Activated CD4-positive, alpha-beta T cell treated with anti-CD3 and anti-CD28 coated beads, Interleukin-2, amount 50 U/mL, for 1 hour (primary cell): ENCODE measurements around the gene IL2RA.
"Not testable (repeated sequence)": the region's sequence is repeated elsewhere in the genome, so short reads cannot be mapped to it uniquely, and the experiment has no call there.

Experiments used
- DNase-seq: peaks from one replicate; pipeline ENCODE4 v3.0.0-alpha.2; 2020

The IL2RA gene

DNA sequence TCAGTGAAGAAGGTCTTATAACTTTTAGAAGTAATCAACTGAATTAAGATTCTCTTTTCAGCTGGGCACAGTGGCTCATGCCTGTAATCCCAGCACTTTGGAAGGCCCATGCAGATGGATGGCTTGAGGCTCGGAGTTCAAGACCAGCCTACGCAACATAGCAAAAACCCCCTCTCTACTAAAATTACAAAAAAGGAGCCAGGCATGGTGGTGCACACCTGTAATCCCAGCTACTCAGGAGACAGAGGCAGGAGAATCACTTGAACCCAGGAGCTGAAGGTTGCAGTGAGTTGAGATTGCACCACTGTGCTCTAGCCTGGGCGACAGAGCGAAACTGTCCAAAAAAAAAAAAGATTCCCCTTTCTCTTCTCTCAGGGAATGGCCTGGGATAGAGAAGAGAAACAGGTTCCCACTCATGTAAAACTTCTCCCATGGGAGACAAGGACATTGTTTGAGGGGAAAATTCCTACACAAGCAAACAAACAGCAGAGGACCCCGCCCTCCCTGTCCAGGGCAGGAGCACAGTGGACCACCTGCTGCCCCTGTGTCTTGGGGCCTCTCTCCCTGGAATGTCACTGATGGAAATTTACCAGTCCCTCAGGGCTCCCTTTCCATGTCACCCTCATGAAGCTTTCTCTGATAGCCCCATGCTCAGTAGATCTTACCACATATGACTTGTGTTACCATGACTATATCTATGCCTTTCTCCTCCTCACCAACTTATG lies 5.6 kb downstream of the IL2RA start:
- DNase-seq: no peak

GRCh38 chr10:6055929-6056328 lies 6.2 kb downstream of the IL2RA start:
- no peak for DNase-seq

DNA sequence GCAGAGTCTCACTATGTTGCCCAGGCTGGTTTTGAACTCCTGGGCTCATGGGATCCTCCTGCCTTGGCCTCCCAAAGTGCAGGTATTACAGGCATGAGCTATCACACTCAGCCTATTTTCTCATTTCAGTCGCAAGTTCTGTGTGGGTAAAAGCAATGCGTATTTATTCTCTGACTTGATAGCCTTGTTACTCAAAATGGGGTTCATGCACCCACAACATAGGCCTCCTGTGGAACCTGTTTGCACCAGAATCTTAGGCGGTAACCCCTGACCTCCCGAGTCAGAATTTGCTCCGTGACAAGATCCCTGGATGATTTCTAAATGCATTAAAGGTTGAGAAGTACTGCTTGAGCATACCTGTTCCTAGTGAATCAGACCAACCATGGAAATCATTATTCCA lies 7.3 kb downstream of the IL2RA start:
- DNase-seq: no peak

- no peak for DNase-seq
These were observed 8.1 kb downstream of the IL2RA start for GRCh38 chr10:6053816-6054631.

DNA sequence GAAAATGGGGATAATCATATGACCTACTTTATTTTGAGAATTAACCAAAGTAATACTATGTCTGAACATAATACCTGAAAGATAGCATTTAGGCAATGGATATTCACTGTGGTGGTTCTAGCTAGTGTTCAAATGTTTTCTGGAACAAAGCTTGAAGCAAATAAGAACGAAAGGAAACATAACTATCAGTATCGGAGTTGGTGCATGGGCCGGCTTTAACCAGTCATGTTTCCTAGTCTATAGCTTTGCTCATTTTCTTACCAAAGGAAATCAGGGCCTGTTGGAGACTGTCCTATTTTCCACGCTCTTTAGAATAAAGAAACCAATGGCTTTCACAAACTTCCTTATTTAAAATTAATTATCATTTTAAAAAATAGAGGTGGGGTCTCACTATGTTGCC lies 8.9 kb downstream of the IL2RA start:
- no peak for DNase-seq

DNA sequence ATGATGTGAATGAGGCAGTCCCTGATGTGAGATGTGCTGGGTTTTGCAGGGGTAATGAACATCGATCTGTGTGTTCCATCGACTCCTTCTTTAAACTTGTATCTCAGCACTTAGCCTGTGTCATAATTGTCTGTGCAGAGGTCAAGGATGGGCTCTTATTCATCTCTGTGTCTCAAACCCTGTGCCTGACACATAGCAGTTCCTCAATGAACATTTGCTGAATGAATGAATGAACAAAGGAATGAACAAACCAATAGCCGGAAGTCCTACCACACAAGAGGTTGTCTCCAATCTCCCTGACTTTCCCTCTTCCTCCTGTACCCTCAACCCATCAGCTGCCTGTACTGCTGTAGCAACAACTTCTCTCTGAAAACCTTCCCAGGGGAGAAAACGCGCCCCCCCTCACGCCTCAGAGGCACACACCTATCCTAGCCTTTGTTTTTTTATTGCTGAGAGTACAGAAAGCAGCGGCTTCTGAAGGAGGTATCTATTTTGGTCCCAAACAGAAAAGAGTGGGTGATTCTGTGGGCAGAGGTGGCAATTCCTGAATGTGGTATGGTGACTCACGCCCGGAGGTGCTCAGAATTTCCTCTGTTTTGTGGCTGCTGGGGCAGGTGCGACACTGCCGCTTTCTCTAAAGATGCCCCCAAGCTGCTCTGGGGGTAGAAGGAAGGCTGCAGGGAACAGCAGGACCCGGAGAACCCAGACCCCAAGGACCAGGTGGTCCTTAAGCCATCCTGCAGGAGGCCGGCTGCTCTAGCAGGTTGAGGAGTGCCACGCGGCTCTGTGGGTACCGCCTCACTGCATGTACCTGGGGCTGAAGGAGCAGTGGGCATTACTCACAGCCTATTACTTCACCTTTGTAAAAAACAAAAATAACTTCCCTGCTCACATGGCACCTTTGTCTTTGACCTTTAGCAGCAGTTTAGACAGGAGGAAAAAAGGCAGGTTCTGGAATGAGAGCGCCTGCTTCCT lies 9.6 kb downstream of the IL2RA start:
- peak; percentile 73 for DNase-seq

- DNase-seq: peak; percentile 83
These were observed 11.2 kb downstream of the IL2RA start for GRCh38 chr10:6050801-6051445.

GRCh38 chr10:6049031-6049400 lies 13.2 kb downstream of the IL2RA start:
- no peak for DNase-seq

DNA sequence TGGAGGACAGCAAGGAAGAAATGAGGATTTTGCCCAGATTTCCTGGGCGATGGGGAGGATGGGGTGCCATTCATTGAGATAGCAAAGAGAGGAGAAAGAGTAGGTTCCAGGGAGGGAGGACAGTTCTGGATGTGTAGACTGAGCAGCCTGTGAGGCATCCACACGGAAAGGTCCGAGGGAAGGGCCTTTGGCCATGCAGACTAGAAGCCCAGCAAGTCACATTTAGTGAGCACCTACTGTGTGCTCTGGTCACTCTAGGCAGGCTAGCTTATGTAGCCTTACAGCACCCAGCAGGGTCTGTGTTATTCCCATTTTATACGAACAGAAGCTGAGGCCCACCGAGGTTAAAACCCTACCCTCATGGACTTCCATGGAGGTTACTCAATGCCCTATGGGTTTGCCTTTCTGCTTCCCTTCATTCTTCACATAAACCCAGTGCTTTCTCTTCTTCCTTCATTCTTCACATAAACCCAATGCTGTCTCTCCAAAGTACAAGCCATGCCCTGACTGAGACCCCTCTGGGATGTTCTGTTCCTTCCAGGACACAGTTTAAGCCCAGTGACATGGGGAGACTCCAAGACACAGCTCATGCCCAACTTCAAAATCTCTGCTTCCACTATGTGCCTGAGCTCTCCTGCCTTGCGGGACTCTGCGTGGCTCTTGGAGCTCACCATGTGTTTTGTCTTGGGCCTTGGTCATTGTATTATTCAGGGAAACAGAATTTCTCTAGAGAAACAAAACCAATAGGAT lies 13.7 kb downstream of the IL2RA start:
- DNase-seq: no peak

DNA sequence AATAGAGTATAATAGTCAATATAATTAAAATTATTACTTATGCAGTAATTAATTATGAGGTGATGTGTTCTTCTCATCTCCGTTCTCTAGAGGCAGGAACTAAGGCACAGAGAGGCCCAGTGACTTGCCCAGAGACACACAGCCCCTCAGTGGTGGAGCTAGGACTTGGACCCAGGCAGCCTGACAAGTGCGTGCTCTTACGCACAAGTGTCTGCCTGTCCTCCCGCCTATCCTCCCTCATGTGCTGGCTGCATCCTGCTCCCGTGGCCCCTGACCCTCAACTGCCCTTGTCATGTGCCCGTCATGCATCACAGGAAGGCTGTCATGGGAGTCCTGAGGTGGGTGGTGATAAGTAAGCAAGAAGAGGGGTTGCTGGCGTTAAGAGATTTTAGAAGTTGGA lies 14.3 kb downstream of the IL2RA start:
- no peak for DNase-seq

GRCh38 chr10:6046773-6047611 lies 15.2 kb downstream of the IL2RA start:
- DNase-seq: no peak

DNA sequence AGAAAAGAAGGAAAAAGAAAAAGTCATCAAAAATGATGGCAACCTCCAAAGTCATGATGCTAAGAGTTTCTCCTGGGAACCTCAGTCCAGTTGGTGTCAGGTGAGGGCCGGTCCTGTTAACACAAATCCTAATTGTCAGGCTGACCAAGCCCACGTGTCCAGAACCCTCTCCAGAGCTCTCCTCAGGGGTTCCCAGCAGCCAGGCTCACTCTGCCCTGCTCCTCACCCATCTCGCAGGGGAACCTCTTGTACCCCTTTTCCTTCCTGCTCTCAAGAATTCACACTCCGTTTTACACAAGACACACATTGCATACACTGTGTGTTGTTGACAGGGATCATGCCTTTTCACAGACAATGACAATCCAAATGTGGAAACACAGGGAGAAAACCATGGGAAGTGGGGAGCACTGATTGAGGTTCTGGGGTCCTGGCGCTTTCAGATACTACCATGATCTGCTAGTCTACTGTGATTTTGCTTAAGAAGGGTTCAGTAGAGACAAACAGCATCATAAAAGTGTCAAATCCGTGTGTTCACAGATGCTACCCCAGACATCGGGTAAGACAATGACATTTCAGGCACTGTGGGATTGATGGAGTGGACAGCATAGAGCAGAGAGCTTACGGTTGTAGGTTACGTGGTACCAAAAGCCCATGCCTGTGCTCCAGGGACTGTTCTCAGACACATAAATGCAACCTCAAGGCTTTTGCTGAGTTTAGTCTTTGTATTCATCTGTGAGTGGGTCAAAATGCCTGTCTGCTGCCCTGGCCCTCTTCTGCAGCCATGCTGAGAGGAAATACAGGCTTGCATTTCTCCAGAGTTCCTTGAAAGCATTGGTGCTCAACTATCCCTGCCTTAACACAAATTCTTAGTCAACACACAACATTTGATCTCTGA lies 16.0 kb downstream of the IL2RA start:
- DNase-seq: no peak

DNA sequence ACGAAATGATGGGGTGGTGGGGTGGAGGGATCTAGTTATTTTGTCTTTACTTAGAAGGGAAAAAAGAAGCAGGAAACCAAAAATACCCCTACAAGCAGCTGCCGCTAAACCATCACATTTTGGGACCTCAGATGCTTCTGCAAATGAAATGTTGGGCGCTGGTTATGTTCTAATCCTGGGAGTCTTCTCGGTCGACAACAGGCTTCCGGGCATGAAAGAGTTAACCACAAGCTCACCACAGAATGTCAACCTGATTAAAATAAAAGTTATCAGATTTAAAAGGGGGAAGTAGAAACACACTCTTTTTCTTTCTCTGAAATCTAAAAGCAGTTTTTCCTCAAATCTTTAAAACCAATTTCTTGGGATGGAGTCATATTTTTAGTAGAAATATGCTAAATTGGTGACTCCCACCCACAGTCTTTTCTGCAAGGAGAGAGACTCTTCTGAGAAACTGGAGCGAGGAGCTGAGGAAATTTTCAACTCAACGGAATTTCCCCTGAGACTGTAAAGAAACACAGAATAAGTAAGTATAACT lies 16.8 kb downstream of the IL2RA start:
- DNase-seq: no peak

- DNase-seq: no peak
These were observed 17.3 kb downstream of the IL2RA start for GRCh38 chr10:6044751-6045313.

GRCh38 chr10:6044060-6044459 lies 18.1 kb downstream of the IL2RA start:
- no peak for DNase-seq

GRCh38 chr10:6043377-6043776 lies 18.8 kb downstream of the IL2RA start:
- not testable (repeated sequence) for DNase-seq

DNA sequence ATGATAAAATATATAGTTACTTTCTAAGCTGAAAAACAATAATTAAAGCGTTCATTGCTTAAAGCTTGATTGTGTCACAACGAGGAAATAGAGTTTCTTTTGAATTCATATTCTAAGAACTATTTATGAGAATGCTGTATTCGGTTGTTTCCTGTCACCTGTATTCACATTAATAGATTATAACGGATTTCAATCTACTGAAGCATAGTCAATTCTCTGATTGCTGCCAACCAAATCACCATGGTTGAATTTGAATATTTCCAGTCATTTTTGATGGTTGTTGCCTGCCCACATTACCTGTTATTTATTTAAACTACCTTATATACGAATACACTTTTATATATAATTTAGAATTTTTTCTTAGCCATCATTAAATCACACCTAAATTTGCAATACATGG lies 22.0 kb downstream of the IL2RA start:
- no peak for DNase-seq

GRCh38 chr10:6039711-6040110 lies 22.5 kb downstream of the IL2RA start:
- DNase-seq: no peak

DNA sequence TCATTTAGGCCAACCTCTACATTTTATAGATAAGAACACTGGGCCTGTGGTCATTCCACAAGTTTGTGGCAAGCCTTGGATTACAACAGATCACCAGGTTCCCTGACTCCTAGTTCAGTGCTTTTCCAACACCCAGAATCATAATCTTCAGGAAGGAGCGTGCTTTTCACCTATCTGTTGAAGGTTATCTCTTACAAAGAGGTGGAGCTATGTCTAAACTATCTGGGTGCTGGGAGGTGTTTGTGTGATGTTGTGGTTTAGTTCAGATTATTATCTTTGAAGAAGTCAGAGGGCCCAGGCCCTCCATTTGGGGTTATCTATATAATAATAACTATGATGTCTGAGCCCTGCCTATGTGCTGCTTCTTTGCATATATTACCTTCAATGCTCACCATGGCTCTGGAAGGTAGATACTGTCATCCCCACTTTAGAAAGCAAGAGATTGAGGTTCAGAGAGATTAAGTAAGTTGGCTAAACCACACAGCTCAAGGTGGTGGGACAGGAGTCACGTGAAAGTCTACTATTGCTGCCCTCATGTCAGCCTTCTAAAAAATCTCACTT lies 24.0 kb downstream of the IL2RA start:
- DNase-seq: no peak
